ENCODE measurements around the gene THRB. TPM values are rescaled to one million over a fixed set of nuclear protein-coding genes. Genes with fewer than 3 reads are reported as not detected.

THRB gene
- total and polyA plus RNA-seq, 9 of the 15 experiments (the other 6 are each of a cell fraction or from before 2014, with no cell fraction given), result 1.7 to 14.9 (median 6.9) TPM

DNA sequence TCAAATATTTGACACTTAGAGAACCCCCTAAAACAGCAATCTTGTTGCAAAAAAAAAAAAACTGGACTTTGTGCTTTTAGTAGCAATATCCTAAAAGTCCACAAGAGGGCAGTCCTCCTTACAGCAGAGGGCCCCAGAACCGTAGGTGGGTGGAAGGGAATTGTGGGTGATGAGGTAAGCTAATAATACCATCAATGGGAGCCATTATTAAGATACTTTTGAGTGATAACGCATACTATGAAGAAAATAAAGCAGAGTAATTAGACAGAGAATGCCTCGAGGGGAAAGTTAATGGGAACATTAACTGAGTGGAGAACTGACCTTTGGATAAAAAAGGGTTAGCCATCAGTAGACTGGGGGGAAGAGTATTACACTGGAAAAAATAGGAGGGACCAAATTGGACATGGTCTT is 229.9 kb downstream of the THRB start (continued):
- no peak for TF ChIP-seq ZNF592 (IDR thresholded peaks at IDR 0.05)
- TF ChIP-seq SMC3 (conservative IDR thresholded peaks at IDR 0.05; ENCODE audit: insufficient read depth, low read depth, low read length), result peak; percentile 63
- no peak for TF ChIP-seq RNF219 (CRISPR knock-in tag; IDR thresholded peaks at IDR 0.05)
- TF ChIP-seq HCFC1 (IDR thresholded peaks at IDR 0.05; ENCODE audit: low read depth, low read length), result no peak
- TF ChIP-seq, protein P1, sequence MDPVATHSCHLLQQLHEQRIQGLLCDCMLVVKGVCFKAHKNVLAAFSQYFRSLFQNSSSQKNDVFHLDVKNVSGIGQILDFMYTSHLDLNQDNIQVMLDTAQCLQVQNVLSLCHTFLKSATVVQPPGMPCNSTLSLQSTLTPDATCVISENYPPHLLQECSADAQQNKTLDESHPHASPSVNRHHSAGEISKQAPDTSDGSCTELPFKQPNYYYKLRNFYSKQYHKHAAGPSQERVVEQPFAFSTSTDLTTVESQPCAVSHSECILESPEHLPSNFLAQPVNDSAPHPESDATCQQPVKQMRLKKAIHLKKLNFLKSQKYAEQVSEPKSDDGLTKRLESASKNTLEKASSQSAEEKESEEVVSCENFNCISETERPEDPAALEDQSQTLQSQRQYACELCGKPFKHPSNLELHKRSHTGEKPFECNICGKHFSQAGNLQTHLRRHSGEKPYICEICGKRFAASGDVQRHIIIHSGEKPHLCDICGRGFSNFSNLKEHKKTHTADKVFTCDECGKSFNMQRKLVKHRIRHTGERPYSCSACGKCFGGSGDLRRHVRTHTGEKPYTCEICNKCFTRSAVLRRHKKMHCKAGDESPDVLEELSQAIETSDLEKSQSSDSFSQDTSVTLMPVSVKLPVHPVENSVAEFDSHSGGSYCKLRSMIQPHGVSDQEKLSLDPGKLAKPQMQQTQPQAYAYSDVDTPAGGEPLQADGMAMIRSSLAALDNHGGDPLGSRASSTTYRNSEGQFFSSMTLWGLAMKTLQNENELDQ (CRISPR knock-in tag; IDR thresholded peaks at IDR 0.05; ENCODE audit: borderline replicate concordance), result no peak
- TF ChIP-seq ATF3 (IDR thresholded peaks at IDR 0.05), result peak; percentile 52; the same call in 1 of the 2 replicates
- no peak for TF ChIP-seq ATF3 (CRISPR knock-in tag; conservative IDR thresholded peaks at IDR 0.05)
- TF ChIP-seq CREBBP (IDR thresholded peaks at IDR 0.05; ENCODE audit: low read depth, low read length), result no peak
- no peak for TF ChIP-seq AFF4 (CRISPR knock-in tag; IDR thresholded peaks at IDR 0.05)
- TF ChIP-seq RFX5 (IDR thresholded peaks at IDR 0.05; ENCODE audit: low read depth, low read length), result no peak
- TF ChIP-seq ID3 (CRISPR knock-in tag; IDR thresholded peaks at IDR 0.05), result no peak
- peak; percentile 61; the same call in 1 of the 2 replicates for TF ChIP-seq ID3 (tag; IDR thresholded peaks at IDR 0.05)
- 0 out of 2 replicates have a peak, but pooled peaks have one; percentile 53 for TF ChIP-seq ZC3H8 (IDR thresholded peaks at IDR 0.05)
- TF ChIP-seq NCOR1 (IDR thresholded peaks at IDR 0.05), result no peak

Data from K562 (cell line).